KOPT-K1 (cell line): Measurements from ENCODE around the gene ATAD3B.
"Not testable (repeated sequence)": the region's sequence is repeated elsewhere in the genome, so short reads cannot be mapped to it uniquely, and the experiment has no call there.

Experiments used
- H3K27ac ChIP-seq: fragments of 200-600 bp; sonication (generic); 2 replicates; pipeline ENCODE4 v1.5.1; 2016; ENCODE audit warnings: antibody characterized with exemption, mild to moderate bottlenecking, low read depth, low read length; ENCODE audit not compliant: poor library complexity, severe bottlenecking
- H3K36me3 ChIP-seq: fragments of 200-600 bp; sonication (generic); 2 replicates; pipeline ENCODE4 v1.5.1; 2017; ENCODE audit warnings: antibody characterized with exemption, mild to moderate bottlenecking, low read length, moderate library complexity; ENCODE audit not compliant: insufficient read depth
- H3K9me3 ChIP-seq: fragments of 200-600 bp; sonication (generic); 2 replicates; pipeline ENCODE4 v1.5.1; 2017; ENCODE audit warnings: antibody characterized with exemption, low read length, mild to moderate bottlenecking; ENCODE audit not compliant: insufficient read depth, poor library complexity, severe bottlenecking

Gene ATAD3B

DNA sequence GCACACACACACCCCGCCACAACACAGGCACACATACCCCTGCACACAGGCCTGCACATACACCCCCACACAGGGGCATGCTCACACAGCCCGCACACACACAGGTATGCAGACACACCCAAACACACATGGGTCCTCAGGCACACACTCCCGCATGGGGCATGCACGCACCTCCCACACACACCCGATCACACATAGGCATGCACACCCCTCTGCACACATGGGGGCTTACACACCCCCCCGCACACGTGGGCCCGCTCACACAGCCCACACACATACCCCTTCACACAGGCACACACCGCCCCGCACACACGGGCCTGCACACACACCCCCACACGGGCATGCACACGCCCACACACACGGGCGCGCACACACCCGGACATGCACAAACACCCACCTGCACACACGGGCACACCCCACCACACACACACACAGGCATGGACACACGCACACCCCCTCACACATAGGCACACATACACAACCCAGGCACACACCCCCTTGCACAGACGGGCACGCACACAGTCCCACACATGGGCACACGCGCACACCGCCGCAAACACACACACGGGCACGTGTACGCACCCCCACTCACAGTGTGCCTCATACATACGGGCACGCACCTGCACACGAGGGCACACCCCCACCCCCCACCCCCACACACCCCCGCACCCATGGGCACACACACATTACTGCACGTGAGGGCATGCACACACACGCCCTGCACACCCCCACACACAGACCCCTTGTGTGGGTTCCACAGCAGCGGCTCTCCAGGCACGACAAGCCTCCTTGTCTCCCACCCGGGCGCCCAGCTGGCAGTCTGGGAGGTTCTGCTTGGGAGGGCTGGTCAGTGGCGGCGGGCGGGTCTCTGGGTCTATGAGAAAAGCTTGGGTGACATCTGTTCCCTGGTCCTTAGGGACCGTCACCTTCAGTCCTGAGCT, 8.3 kb downstream of the ATAD3B start:
- peaks cover 69% of the 10 kb centered on the region for H3K36me3 ChIP-seq
- no peak overlapping the region for H3K27ac ChIP-seq
- no peaks in the 10 kb centered on the region for H3K9me3 ChIP-seq

DNA sequence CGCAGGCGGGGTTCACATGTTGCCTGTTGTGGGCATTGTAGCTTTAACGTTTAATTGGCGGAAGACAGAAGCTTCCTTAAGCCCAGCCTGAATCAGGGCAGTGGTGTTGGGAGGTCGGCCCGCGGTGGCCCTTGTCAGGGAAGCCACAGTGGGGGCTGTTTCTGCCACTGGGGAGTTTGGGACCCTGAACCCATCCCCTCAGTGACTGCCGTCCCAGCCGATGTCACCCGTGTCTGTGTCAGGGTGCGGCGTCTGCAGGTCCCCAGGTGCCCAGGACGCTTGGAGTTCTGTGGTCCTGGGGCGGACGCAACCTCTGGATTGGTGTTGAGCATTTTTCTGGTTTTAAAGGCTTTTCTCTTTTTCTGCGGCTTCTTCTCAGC, 8.9 kb downstream of the ATAD3B start:
- not testable (repeated sequence) for H3K9me3 ChIP-seq, H3K27ac ChIP-seq
- H3K36me3 ChIP-seq = peaks cover 74% of the 10 kb centered on the region

DNA sequence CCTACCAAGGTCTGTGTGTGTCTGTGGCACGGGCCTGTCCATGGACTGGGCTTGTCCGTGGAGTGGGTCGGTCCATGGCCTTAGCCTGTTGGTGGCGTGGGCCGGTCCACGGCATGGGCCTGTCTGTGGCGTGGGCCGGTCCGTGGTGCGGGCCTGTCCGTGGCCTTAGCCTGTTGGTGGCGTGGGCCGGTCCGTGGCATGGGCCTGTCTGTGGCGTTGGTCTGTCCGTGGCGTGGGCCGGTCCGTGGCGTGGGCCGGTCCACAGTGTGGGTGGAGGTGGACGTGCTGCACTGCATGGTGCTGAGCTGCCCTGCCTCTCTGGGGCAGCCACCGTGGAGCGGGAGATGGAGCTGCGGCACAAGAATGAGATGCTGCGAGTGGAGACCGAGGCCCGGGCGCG, 10.2 kb downstream of the ATAD3B start:
- H3K27ac ChIP-seq, H3K9me3 ChIP-seq: not testable (repeated sequence)

DNA sequence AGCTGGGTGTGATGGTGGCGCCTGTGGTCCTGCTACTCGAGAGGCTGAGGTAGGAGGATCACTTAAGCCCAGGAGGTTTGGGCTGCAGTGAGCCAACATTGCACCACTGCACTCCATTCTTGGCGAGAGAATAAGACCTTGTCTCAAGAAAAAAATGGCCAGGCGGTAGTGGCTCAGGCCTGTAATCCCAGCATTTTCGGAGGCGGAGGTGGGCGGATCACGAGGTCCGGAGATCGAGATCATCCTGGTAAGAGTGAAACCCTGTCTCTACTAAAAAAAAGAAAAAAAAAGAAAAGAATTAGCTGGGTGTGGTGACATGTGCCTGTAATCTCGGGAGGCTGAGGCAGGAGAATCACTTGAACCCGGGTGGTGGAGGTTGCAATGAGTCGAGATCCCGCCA, 11.3 kb downstream of the ATAD3B start:
- H3K9me3 ChIP-seq = no peaks in the 10 kb centered on the region
- peaks cover 76% of the 10 kb centered on the region for H3K36me3 ChIP-seq
- no peak overlapping the region for H3K27ac ChIP-seq

More for the DNA sequence above, 10.2 kb downstream of the ATAD3B start:
- H3K36me3 ChIP-seq = peaks cover 75% of the 10 kb centered on the region

DNA sequence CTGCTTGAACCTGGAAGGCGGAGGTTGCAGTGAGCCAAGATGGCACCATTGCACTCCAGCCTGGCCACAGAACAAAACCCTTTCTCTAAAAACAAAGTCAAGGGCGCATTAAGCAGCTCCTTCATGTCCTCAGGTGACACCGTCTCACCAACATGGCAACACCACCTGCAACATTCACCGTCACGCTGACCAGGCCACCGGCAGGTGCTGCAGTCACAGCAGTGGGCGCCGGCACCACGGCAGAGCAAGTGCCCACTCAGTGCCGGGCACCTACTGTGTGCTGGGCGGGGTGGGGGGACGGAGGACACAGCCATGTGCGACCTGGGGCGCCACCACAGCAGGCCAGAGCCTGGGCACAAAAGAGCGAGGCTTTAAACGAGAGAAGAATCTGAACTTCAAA, 12.1 kb downstream of the ATAD3B start:
- no peak overlapping the region for H3K27ac ChIP-seq
- H3K36me3 ChIP-seq = peaks cover 77% of the 10 kb centered on the region
- no peaks in the 10 kb centered on the region for H3K9me3 ChIP-seq

DNA sequence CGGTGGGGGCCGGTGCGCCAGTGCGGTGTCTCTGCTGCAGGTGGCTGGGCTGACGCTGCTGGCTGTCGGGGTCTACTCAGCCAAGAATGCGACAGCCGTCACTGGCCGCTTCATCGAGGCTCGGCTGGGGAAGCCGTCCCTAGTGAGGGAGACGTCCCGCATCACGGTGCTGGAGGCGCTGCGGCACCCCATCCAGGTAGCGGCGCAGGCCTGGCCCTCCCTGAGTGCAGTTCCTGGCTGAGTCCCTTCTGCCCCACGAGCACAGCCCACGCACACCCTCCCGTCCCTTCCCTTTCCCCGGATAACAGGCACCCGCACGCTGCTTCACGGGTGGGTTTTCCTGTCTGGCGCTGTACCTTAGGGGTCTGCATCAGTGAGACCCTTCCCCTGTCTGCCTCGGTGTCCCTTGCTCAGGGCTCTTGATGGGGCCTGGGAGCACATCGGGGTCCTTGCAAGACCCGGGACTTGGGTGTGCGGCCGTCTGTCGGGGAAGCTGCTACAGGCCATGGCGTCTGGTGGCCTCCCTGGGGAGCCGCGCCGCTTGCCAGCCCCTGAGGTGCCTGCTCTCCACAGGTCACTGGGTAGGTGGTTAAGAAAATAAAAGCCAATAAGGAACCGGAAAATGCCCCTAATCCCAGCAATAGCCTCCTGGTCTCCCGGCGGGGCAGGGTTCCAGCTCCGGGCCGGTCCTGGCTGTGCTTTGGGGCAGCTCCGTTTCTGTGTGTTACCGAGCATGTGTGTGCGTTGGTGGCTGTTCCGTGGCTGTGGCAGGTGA, 13.6 kb downstream of the ATAD3B start:
- peaks cover 80% of the 10 kb centered on the region for H3K36me3 ChIP-seq
- not testable (repeated sequence) for H3K9me3 ChIP-seq

DNA sequence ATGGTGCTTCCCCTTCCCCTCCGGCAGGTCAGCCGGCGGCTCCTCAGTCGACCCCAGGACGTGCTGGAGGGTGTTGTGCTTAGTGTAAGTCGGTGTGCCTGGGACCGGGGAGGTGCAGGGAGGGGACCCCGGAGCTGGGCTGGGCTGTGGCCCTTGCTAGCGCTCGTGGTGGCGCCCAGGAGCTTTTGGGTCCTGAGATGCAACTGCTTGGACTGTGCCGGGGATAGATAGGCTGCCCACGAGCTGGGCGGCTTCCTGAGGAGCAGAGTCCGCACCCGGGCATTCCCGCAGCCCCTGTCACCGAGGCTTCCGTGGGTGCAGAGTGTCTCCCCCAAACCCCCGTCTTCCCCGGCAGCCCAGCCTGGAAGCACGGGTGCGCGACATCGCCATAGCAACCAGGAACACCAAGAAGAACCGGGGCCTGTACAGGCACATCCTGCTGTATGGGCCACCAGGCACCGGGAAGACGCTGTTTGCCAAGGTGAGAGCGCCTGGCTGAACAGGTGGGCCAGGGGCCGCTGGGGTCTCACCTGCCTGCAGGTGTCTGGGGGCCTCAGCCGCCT, 14.3 kb downstream of the ATAD3B start:
- H3K9me3 ChIP-seq = not testable (repeated sequence)
- H3K36me3 ChIP-seq = peaks cover 81% of the 10 kb centered on the region

More for the DNA sequence above, 13.6 kb downstream of the ATAD3B start:
- H3K27ac ChIP-seq = not testable (repeated sequence)

DNA sequence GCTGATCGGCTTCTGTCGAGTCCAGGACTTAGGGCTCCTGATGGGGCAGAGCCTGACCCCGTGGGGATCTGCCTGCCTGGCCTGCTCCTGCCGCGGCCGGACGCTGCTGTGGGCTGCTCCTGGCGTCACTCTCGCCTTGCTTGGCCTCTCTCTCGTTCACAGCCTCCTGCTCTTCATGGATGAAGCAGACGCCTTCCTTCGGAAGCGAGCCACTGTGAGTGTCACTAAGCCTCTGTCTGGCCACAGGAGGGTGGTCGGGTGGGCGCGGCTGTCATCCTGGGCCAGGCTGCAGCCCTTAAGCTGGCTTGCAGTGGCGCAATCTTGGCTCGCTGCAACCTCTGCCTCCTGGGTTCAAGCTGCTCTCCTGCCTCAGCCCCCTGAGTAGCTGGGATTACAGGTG, 16.1 kb downstream of the ATAD3B start:
- Histone ChIP-seq H3K9me3 (no peaks in the 10 kb centered on the region), H3K36me3 (peaks cover 91% of the 10 kb centered on the region), H3K27ac (no peak overlapping the region)

More for the DNA sequence above, 14.3 kb downstream of the ATAD3B start:
- H3K27ac ChIP-seq = not testable (repeated sequence)

DNA sequence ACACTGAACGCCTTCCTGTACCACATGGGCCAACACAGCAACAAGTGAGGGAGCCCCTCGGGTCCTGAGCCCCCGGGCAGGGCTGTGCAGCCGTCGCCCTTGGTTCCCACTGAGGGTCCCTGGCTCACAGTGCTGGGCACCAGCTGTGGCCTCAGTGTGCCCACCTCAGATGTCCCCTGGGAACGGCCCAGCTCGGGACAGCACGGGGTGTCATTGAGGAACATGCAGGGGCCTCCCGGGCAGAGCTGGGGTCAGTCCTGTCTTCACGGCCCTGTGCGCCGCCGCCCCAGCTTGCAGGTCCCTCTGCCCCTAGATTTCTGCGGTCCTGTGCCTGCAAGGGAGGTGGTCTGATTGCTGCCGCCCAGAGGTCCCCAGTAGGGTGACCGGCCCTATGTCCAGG, 17.7 kb downstream of the ATAD3B start:
- Histone ChIP-seq H3K9me3 (peaks cover 6% of the 10 kb centered on the region), H3K36me3 (peaks cover 90% of the 10 kb centered on the region), H3K27ac (no peak overlapping the region)

DNA sequence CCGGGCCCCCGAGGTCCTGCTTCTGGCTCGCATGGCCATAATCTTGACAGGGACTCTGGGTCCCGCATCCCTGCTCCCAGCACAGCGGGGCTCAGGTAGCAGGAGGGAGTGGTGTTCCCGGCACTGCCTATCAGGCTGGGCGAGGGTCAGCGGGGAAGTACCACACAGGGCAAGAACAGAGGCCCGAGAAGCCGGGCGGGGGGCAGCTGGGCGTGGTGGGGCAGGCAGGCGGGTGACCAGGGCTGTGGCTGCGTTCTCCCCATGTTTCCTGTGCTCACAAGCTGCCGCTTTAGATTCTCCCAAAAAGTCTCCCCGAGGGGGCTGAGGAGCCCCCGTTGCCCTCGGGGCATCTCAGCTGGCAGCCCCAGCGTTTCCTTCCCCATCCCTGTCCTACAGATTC, 18.3 kb downstream of the ATAD3B start:
- Histone ChIP-seq H3K9me3 (peaks cover 6% of the 10 kb centered on the region), H3K27ac (no peak overlapping the region), H3K36me3 (peaks cover 85% of the 10 kb centered on the region)

DNA sequence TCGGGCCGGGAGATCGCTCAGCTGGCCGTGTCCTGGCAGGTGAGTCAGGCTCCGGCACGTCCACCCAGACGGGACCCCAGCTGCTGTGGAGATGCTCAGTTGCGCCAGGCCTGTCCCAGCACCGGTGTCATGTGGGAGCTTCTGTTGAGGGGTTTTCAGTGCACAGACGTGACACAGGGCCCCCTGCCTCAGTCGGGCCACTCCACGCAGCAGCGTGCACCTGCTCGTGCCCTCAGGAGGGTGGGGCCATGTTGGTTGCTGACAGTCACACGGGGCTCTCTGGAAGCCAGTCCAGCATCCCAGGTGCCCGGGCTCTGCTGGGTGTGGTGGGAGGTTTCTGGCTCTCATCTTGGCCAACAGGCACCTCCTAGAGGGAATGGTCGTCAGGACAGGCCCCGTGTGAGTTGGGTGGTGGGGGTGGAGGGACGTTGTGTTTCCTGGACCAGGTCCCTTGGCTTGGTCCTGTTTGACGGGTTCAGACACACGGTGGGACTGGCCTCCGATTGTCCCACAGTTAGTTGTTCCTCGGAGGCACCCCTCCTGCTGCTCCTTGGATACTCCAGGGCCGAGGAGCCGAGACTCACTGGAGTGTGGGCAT, 19.2 kb downstream of the ATAD3B start:
- H3K9me3 ChIP-seq = peaks cover 6% of the 10 kb centered on the region
- H3K36me3 ChIP-seq = peaks cover 84% of the 10 kb centered on the region
- no peak overlapping the region for H3K27ac ChIP-seq

DNA sequence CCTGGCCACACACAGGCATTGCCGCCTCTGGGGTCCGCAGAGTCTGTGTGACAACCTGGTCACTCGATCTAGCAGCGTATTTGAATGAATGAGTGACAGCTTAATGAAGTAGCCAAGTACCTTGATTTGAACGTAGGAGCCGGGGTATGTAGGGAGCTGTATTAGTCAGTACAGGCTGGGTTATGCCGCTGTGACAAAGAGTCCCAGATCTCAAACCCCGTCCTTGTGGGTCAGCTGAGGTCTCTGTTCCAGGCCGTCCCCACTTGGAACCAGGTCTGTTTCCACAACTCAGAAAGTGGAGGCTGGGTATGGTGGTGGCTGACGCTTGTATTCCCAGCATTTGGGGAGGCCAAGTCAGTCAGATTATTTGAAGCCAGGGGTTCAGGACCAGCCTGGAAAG, 20.0 kb downstream of the ATAD3B start:
- Histone ChIP-seq H3K9me3 (peaks cover 6% of the 10 kb centered on the region), H3K36me3 (peaks cover 88% of the 10 kb centered on the region), H3K27ac (no peak overlapping the region)

DNA sequence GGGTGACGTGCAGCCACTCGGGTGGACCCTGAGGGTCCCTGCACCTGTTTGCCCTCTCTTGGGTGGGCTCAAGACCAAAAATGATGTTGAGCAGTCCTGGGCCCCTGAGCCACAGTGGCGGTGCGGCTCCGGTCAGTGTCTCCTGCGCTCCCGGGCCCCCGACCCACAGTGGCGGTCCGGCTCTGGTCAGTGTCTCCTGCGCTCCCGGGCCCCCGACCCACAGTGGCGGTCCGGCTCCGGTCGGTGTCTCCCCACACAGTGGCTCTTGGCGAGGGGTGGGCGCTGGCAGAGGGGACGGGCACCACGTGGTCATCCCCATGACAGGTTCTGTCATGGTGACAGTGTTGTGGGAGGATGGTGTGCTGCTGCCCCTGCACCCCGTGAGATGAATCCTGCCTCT, 22.7 kb downstream of the ATAD3B start:
- H3K9me3 ChIP-seq, H3K27ac ChIP-seq: not testable (repeated sequence)
- H3K36me3 ChIP-seq = peaks cover 61% of the 10 kb centered on the region

DNA sequence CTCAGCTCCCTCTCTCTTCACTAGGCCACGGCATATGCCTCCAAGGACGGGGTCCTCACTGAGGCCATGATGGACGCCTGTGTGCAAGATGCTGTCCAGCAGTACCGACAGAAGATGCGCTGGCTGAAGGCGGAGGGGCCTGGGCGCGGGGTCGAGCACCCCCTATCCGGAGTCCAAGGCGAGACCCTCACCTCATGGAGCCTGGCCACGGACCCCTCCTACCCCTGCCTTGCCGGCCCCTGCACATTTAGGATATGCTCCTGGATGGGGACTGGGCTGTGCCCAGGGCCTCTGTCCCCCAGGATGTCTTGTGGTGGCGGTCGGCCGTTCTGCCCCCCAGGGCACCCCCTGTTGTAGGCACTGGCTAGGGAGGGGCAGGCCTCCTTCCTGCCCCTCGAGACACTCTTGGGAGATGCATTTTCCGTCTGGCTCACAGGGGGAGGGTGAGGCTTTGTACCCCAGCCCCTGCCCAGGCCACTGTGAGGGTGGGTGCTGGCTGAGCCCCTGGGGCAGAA, 24.0 kb downstream of the ATAD3B start:
- peaks cover 49% of the 10 kb centered on the region for H3K36me3 ChIP-seq
- H3K27ac ChIP-seq, H3K9me3 ChIP-seq: not testable (repeated sequence)
